WTC11 (cell line): ENCODE measurements around the gene RFC3. TPM values are rescaled to one million over a fixed set of nuclear protein-coding genes. Genes with fewer than 3 reads are reported as not detected.
"Not testable (repeated sequence)": the region's sequence is repeated elsewhere in the genome, so short reads cannot be mapped to it uniquely, and the experiment has no call there.

Source experiments
- ATAC-seq: fragments of 200-7000 bp; cut with Tn5 transposase; 2 replicates; pipeline ENCODE4 v1.10.0; 2021; ENCODE audit warnings: mild to moderate bottlenecking, moderate library complexity
- CTCF ChIA-PET: fragments of 300-600 bp; sonication (Branson Sonifier 250); formaldehyde crosslinking; loops from one replicate; lab custom pipeline; 2021; ENCODE audit warnings: antibody characterized with exemption; lab: Charles Lee
- POLR2A ChIA-PET: fragments of 350-600 bp; sonication (Branson Sonifier 250); formaldehyde crosslinking; loops from one replicate; lab custom pipeline; 2021; ENCODE audit warnings: antibody characterized with exemption; lab: Charles Lee
- DNase-seq: peaks from one replicate; pipeline ENCODE4 v3.0.0; 2021; ENCODE audit warnings: low spot score
- H3K27ac Mint-ChIP-seq: 2 replicates; pipeline ENCODE4 v1.8.0; 2021; ENCODE audit warnings: mixed read lengths
- H3K27me3 Mint-ChIP-seq: 2 replicates; pipeline ENCODE4 v1.8.0; 2021; ENCODE audit warnings: low read depth, mild to moderate bottlenecking, moderate library complexity, mixed read lengths
- H3K36me3 Mint-ChIP-seq: 2 replicates; pipeline ENCODE4 v1.8.0; 2021; ENCODE audit warnings: mixed read lengths
- H3K4me1 Mint-ChIP-seq: 2 replicates; pipeline ENCODE4 v1.8.0; 2022; ENCODE audit warnings: mixed read lengths
- H3K4me3 Mint-ChIP-seq: 2 replicates; pipeline ENCODE4 v1.8.0; 2021; ENCODE audit warnings: mild to moderate bottlenecking, moderate library complexity, mixed read lengths
- H3K9me3 Mint-ChIP-seq: 2 replicates; pipeline ENCODE4 v1.8.0; 2021; ENCODE audit warnings: mixed read lengths
- ATF1 ChIP-seq: sonication (generic); formaldehyde crosslinking; IDR thresholded peaks from 2 replicates; pipeline ENCODE4 v1.8.1; 2023; ENCODE audit warnings: mild to moderate bottlenecking, moderate library complexity, missing genetic modification reagents
- ATF3 ChIP-seq: sonication (generic); formaldehyde crosslinking; conservative IDR thresholded peaks from 2 replicates; pipeline ENCODE4 v1.8.1; 2022; ENCODE audit warnings: mild to moderate bottlenecking, missing genetic modification reagents
- ATF6 ChIP-seq: sonication (generic); formaldehyde crosslinking; IDR thresholded peaks from 2 replicates; pipeline ENCODE4 v1.8.1; 2023; ENCODE audit warnings: mild to moderate bottlenecking, missing genetic modification reagents
- CBFB ChIP-seq: sonication (generic); formaldehyde crosslinking; IDR thresholded peaks from 2 replicates; pipeline ENCODE4 v1.8.1; 2022; ENCODE audit warnings: mild to moderate bottlenecking, low read depth, missing genetic modification reagents
- E2F1 ChIP-seq: sonication (generic); formaldehyde crosslinking; IDR thresholded peaks from 2 replicates; pipeline ENCODE4 v1.8.0; 2022; ENCODE audit warnings: mild to moderate bottlenecking, missing genetic modification reagents
- ELF4 ChIP-seq: sonication (generic); formaldehyde crosslinking; IDR thresholded peaks from 2 replicates; pipeline ENCODE4 v1.8.1; 2022; ENCODE audit warnings: low read depth, mild to moderate bottlenecking, moderate library complexity, missing genetic modification reagents
- ESRRA ChIP-seq: sonication (generic); formaldehyde crosslinking; IDR thresholded peaks from 2 replicates; pipeline ENCODE4 v1.8.1; 2022; ENCODE audit warnings: mild to moderate bottlenecking, missing genetic modification reagents, borderline replicate concordance
- KAT7 ChIP-seq: sonication (generic); formaldehyde crosslinking; IDR thresholded peaks from 2 replicates; pipeline ENCODE4 v1.8.1; 2023; ENCODE audit warnings: missing genetic modification reagents, mild to moderate bottlenecking, borderline replicate concordance
- MXD4 ChIP-seq: fragments of 250-450 bp; sonication (Bioruptor Pico); IDR thresholded peaks from 2 replicates; pipeline ENCODE4 v1.8.0; 2021; ENCODE audit warnings: mild to moderate bottlenecking, moderate library complexity, borderline replicate concordance
- MYBL2 ChIP-seq: sonication (generic); formaldehyde crosslinking; IDR thresholded peaks from 2 replicates; pipeline ENCODE4 v1.8.1; 2023; ENCODE audit warnings: mild to moderate bottlenecking, moderate library complexity, missing genetic modification reagents
- NFYB ChIP-seq: sonication (generic); formaldehyde crosslinking; conservative IDR thresholded peaks from 2 replicates; pipeline ENCODE4 v1.8.0; 2022; ENCODE audit warnings: low read depth, missing genetic modification reagents
- TCF7 ChIP-seq: sonication (generic); formaldehyde crosslinking; IDR thresholded peaks from 2 replicates; pipeline ENCODE4 v1.8.0; 2022; ENCODE audit warnings: mild to moderate bottlenecking, low read depth, missing genetic modification reagents, moderate library complexity
- TEAD1 ChIP-seq: sonication (generic); formaldehyde crosslinking; IDR thresholded peaks from 2 replicates; pipeline ENCODE4 v1.8.0; 2022; ENCODE audit warnings: mild to moderate bottlenecking, missing genetic modification reagents
- ZMAT4 ChIP-seq: fragments of 250-450 bp; sonication (Bioruptor Pico); IDR thresholded peaks from 2 replicates; pipeline ENCODE4 v1.9.0; 2021; ENCODE audit warnings: mild to moderate bottlenecking
- ZNF219 ChIP-seq: sonication (generic); formaldehyde crosslinking; IDR thresholded peaks from 2 replicates; pipeline ENCODE4 v1.8.0; 2023; ENCODE audit warnings: missing genetic modification reagents, mild to moderate bottlenecking, borderline replicate concordance
- ZNF232 ChIP-seq: sonication (generic); formaldehyde crosslinking; IDR thresholded peaks from 2 replicates; pipeline ENCODE4 v1.8.0; 2022; ENCODE audit warnings: mild to moderate bottlenecking, missing genetic modification reagents
- ZNF416 ChIP-seq: fragments of 250-450 bp; sonication (Bioruptor Pico); IDR thresholded peaks from 2 replicates; pipeline ENCODE4 v1.9.0; 2021; ENCODE audit warnings: mild to moderate bottlenecking, inconsistent platforms
- total RNA-seq: library from RNA; stranded (reverse); gene quantifications from 3 replicates; pipeline ENCODE4 v1.2.3, GENCODE V29; 2021
- TF ChIP-seq, protein P1 (sequence below): fragments of 250-450 bp; sonication (Bioruptor Pico); IDR thresholded peaks from 2 replicates; pipeline ENCODE4 v1.8.0; 2021; ENCODE audit warnings: mild to moderate bottlenecking
- TF ChIP-seq, protein P2 (sequence below): fragments of 250-450 bp; sonication (Bioruptor Pico); IDR thresholded peaks from 2 replicates; pipeline ENCODE4 v1.9.0; 2021; ENCODE audit warnings: moderate library complexity, mild to moderate bottlenecking, inconsistent platforms, borderline replicate concordance
- TF ChIP-seq, protein P3 (sequence below): fragments of 250-450 bp; sonication (Bioruptor Pico); conservative IDR thresholded peaks from 2 replicates; pipeline ENCODE4 v1.9.0; 2021; ENCODE audit warnings: mild to moderate bottlenecking
- TF ChIP-seq, protein P4 (sequence below): sonication (generic); formaldehyde crosslinking; IDR thresholded peaks from 2 replicates; pipeline ENCODE4 v1.8.1; 2022; ENCODE audit warnings: missing genetic modification reagents, borderline replicate concordance

RFC3 gene
- total RNA-seq, 1 experiment from 2014 or later: 37.0 TPM

DNA sequence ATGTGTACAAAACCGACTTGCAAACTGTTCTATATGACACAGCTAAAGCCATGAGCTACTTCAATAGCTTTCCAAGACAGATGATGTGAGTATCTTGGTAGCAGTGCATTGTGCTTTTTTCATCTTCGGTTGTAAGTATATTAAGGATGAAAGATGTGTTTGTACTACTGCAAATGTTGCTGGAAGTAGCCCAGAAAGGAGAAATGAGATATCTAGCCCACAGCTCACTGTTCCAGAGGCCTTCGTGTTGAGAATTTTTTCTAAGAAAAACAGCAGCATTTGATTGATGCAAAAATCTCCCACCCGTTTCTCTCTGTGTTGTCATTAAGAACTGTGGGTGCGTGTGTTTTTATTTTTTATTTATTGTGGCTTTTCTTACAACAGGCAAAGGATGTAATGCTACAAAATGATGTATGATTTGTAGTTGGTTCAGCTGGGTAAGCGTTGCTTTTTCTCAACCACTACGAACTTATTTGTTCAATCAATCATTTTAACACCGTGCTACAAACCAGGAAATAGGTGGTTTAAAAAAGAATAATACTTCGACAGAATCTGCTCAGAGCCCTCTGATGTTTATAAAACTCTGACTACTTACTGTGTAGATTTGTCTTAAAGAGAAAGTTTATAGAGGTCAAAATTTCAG, 41.6 kb upstream of the RFC3 start:
- peaks cover 15% of the 10 kb centered on the region for H3K9me3 Mint-ChIP-seq
- no peaks in the 10 kb centered on the region for H3K36me3 Mint-ChIP-seq
- H3K4me3 Mint-ChIP-seq: no peak overlapping the region
- no peak for DNase-seq
- H3K4me1 Mint-ChIP-seq: peaks cover 20% of the 10 kb centered on the region
- H3K27ac Mint-ChIP-seq: no peak overlapping the region
- ChIA-PET CTCF (no interaction called here), POLR2A (no interaction called here)
- no peak for ATAC-seq
- TF ChIP-seq CBFB (CRISPR knock-in tag): no peak
- no peak for TF ChIP-seq ELF4 (CRISPR knock-in tag)
- TF ChIP-seq ZNF219 (CRISPR knock-in tag): no peak
- TF ChIP-seq ZMAT4 (CRISPR knock-in tag): no peak
- TF ChIP-seq MYBL2: no peak
- H3K27me3 Mint-ChIP-seq: no peaks in the 10 kb centered on the region

DNA sequence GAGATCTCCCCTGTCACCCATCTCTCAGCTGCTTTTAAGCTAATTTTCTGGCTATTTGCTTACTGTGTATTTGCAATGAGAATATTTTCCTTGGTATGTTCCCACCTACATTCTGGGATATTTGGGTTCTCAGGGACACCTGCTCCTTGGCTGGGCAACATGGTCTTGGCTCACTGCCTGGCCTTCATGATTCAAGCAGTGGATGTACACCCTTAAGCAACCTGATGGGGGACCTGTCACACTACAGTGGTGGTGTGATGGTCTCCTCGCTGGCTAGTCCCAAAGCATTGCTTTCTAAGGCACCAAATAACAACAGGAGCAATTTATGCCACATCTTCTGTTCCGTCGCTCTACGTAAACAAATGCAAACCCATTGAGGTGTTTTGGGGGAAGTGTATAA, 35.3 kb upstream of the RFC3 start:
- TF ChIP-seq NFYB (CRISPR knock-in tag) (no peak), TEAD1 (no peak), ZNF232 (CRISPR knock-in tag) (no peak), ATF6 (no peak), ATF1 (CRISPR knock-in tag) (no peak), ZNF416 (no peak), TCF7 (CRISPR knock-in tag) (no peak), ATF3 (CRISPR knock-in tag) (no peak), E2F1 (CRISPR knock-in tag) (no peak), ESRRA (CRISPR knock-in tag) (no peak), KAT7 (CRISPR knock-in tag) (no peak), MXD4 (CRISPR knock-in tag) (no peak)
- TF ChIP-seq, protein P1, sequence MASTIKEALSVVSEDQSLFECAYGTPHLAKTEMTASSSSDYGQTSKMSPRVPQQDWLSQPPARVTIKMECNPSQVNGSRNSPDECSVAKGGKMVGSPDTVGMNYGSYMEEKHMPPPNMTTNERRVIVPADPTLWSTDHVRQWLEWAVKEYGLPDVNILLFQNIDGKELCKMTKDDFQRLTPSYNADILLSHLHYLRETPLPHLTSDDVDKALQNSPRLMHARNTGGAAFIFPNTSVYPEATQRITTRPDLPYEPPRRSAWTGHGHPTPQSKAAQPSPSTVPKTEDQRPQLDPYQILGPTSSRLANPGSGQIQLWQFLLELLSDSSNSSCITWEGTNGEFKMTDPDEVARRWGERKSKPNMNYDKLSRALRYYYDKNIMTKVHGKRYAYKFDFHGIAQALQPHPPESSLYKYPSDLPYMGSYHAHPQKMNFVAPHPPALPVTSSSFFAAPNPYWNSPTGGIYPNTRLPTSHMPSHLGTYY (CRISPR knock-in tag): no peak
- TF ChIP-seq, protein P2, sequence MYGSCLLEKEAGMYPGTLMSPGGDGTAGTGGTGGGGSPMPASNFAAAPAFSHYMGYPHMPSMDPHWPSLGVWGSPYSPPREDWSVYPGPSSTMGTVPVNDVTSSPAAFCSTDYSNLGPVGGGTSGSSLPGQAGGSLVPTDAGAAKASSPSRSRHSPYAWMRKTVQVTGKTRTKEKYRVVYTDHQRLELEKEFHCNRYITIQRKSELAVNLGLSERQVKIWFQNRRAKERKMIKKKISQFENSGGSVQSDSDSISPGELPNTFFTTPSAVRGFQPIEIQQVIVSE (CRISPR knock-in tag): no peak
- TF ChIP-seq, protein P3, sequence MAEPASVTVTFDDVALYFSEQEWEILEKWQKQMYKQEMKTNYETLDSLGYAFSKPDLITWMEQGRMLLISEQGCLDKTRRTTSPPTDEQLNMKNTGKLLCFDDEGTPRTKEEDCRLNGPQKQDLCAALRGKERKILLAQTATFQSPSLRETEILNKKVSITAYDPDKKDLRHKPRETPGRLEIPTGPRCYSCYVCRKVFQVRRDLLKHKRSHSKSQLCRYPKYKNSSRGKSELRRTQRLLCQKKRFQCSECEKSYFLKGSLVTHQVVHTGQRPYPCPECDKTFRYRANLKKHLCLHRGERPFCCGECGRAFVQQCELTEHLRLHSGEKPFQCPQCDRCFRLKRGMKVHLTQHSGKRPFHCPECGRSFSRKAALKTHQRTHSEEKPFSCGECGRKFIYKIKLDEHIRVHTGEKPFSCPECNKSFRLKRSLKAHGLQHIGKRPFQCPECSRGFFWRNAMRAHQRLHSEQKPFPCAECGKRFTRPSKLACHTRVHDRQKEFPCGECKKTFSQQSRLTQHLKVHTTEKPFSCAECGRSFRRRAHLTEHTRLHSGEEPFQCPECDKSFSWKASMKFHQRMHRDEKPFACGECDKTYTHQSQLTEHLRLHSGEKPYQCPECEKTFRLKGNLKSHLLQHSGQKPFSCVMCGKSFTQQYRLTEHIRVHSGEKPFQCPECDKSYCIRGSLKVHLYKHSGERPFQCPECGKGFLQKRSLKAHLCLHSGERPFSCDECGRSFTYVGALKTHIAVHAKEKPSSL (CRISPR knock-in tag): no peak
- TF ChIP-seq, protein P4, sequence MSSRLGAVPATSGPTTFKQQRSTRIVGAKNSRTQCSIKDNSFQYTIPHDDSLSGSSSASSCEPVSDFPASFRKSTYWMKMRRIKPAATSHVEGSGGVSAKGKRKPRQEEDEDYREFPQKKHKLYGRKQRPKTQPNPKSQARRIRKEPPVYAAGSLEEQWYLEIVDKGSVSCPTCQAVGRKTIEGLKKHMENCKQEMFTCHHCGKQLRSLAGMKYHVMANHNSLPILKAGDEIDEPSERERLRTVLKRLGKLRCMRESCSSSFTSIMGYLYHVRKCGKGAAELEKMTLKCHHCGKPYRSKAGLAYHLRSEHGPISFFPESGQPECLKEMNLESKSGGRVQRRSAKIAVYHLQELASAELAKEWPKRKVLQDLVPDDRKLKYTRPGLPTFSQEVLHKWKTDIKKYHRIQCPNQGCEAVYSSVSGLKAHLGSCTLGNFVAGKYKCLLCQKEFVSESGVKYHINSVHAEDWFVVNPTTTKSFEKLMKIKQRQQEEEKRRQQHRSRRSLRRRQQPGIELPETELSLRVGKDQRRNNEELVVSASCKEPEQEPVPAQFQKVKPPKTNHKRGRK (CRISPR knock-in tag): no peak
- ATAC-seq: no peak
- H3K36me3 Mint-ChIP-seq: peaks cover 5% of the 10 kb centered on the region
- ChIA-PET CTCF (no interaction called here), POLR2A (no interaction called here)
- no peak overlapping the region for H3K4me3 Mint-ChIP-seq
- H3K27me3 Mint-ChIP-seq: no peaks in the 10 kb centered on the region
- H3K4me1 Mint-ChIP-seq: no peaks in the 10 kb centered on the region
- DNase-seq: no peak
- H3K27ac Mint-ChIP-seq: no peak overlapping the region
- H3K9me3 Mint-ChIP-seq: peaks cover 27% of the 10 kb centered on the region

DNA sequence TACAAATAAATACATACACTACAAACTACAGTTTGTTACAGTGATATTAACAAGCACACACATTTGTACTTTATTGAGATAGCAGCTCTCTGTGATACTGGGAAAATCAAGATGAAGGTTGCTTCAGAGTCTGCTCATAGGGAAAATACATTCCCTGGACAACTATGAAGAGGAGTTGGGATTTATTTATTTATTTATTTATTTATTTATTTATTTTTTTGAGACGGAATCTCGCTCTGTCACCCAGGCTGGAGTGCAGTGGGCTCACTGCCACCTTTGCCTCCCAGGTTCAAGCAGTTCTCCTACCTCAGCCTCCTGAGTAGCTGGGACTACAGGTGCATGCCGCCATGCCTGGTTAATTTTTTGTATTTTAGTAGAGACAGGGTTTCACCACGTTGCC, 34.7 kb upstream of the RFC3 start:
- H3K4me1 Mint-ChIP-seq, DNase-seq, H3K27ac Mint-ChIP-seq, ATAC-seq, H3K27me3 Mint-ChIP-seq, H3K36me3 Mint-ChIP-seq, H3K4me3 Mint-ChIP-seq, POLR2A ChIA-PET, CTCF ChIA-PET: not testable (repeated sequence)
- H3K9me3 Mint-ChIP-seq: peaks cover 27% of the 10 kb centered on the region
